Loucy (cell line): Measurements from ENCODE around the gene TM2D3.

ENCODE experiments used
- H2AFZ ChIP-seq: fragments of 200-600 bp; sonication (generic); 2 replicates; pipeline ENCODE4 v1.6.0; 2016; ENCODE audit warnings: antibody characterized with exemption, mild to moderate bottlenecking, low read length, moderate library complexity
- H3F3A ChIP-seq: fragments of 200-600 bp; 2 replicates; pipeline ENCODE4 v1.6.0; 2016; ENCODE audit warnings: antibody characterized with exemption, low read depth, mild to moderate bottlenecking
- H3K27me3 ChIP-seq: fragments of 200-600 bp; sonication (generic); 2 replicates; pipeline ENCODE4 v1.6.1; 2014; ENCODE audit warnings: low read length, mild to moderate bottlenecking; ENCODE audit not compliant: insufficient read depth, poor library complexity, severe bottlenecking
- H3K36me3 ChIP-seq: fragments of 200-600 bp; sonication (generic); 2 replicates; pipeline ENCODE4 v1.6.1; 2016; ENCODE audit warnings: low read length; ENCODE audit not compliant: insufficient read depth
- H3K4me1 ChIP-seq: fragments of 200-600 bp; sonication (generic); 2 replicates; pipeline ENCODE4 v1.5.1; 2014; ENCODE audit warnings: low read length, mild to moderate bottlenecking; ENCODE audit not compliant: insufficient read depth, poor library complexity, severe bottlenecking
- H3K4me2 ChIP-seq: fragments of 200-600 bp; sonication (generic); 2 replicates; pipeline ENCODE4 v1.6.0; 2014; ENCODE audit warnings: antibody characterized with exemption, low read length, low read depth, mild to moderate bottlenecking; ENCODE audit not compliant: poor library complexity, severe bottlenecking
- H3K4me3 ChIP-seq: fragments of 200-600 bp; sonication (generic); 2 replicates; pipeline ENCODE4 v1.5.1; 2014; ENCODE audit warnings: low read length, mild to moderate bottlenecking, mixed read lengths; ENCODE audit not compliant: poor library complexity, severe bottlenecking
- H3K79me2 ChIP-seq: fragments of 200-600 bp; sonication (generic); 2 replicates; pipeline ENCODE4 v1.6.1; 2014; ENCODE audit warnings: low read length; ENCODE audit not compliant: insufficient read depth
- H3K9ac ChIP-seq: fragments of 200-600 bp; sonication (generic); 2 replicates; pipeline ENCODE4 v1.6.0; 2014; ENCODE audit warnings: mild to moderate bottlenecking, low read depth, low read length, moderate library complexity; ENCODE audit not compliant: poor library complexity, severe bottlenecking
- H3K9me2 ChIP-seq: fragments of 200-600 bp; sonication (generic); replicated peaks from 2 replicates; pipeline ENCODE4 v1.6.1; 2016; ENCODE audit warnings: low read depth, low read length, mixed read lengths
- H3K9me3 ChIP-seq: fragments of 200-600 bp; sonication (generic); 2 replicates; pipeline ENCODE4 v1.6.1; 2014; ENCODE audit warnings: mild to moderate bottlenecking, antibody characterized with exemption, low read length, low read depth; ENCODE audit not compliant: insufficient read depth
- H4K20me1 ChIP-seq: fragments of 200-600 bp; sonication (generic); 2 replicates; pipeline ENCODE4 v1.6.0; 2014; ENCODE audit warnings: antibody characterized with exemption, low read length, mild to moderate bottlenecking; ENCODE audit not compliant: insufficient read depth, poor library complexity, severe bottlenecking
- EZH2phosphoT487 ChIP-seq: fragments of 200-600 bp; IDR thresholded peaks from 2 replicates; pipeline ENCODE4 v1.6.1; 2018; ENCODE audit warnings: antibody characterized with exemption, mild to moderate bottlenecking, moderate library complexity, borderline replicate concordance
- TF ChIP-seq, protein P1 (sequence below): fragments of 200-600 bp; sonication (generic); conservative IDR thresholded peaks from 2 replicates; pipeline ENCODE4 v1.5.1; 2014; ENCODE audit warnings: mild to moderate bottlenecking, antibody characterized with exemption, low read length

TM2D3 gene

DNA sequence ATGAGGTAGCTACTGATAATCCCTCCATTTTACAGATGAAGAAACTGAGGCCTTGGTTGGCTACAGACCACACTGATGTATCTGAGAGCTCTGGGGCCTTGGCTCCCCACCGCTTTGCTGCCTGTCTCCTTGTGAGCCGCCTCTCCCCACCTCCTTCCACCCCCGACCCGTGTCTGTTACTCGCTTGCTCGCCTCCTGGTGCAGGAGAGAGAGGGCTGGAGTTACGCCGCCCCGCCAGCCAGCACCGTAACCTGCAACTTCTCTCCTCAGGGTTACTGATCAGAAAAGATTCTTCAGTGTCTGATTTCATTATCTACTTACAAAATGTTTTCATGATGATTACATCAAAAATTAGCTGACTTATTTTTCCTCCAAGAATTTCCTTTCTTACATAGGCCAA, 34.1 kb downstream of the TM2D3 start:
- no peaks in the 10 kb centered on the region for H4K20me1 ChIP-seq
- H3K9ac ChIP-seq = no peak overlapping the region
- H3K4me1 ChIP-seq = peaks cover 29% of the 10 kb centered on the region
- H3K27me3 ChIP-seq = no peaks in the 10 kb centered on the region
- peaks cover under 1% of the 10 kb centered on the region; the same call in 1 of the 2 replicates for H3K9me3 ChIP-seq
- TF ChIP-seq, protein P1, sequence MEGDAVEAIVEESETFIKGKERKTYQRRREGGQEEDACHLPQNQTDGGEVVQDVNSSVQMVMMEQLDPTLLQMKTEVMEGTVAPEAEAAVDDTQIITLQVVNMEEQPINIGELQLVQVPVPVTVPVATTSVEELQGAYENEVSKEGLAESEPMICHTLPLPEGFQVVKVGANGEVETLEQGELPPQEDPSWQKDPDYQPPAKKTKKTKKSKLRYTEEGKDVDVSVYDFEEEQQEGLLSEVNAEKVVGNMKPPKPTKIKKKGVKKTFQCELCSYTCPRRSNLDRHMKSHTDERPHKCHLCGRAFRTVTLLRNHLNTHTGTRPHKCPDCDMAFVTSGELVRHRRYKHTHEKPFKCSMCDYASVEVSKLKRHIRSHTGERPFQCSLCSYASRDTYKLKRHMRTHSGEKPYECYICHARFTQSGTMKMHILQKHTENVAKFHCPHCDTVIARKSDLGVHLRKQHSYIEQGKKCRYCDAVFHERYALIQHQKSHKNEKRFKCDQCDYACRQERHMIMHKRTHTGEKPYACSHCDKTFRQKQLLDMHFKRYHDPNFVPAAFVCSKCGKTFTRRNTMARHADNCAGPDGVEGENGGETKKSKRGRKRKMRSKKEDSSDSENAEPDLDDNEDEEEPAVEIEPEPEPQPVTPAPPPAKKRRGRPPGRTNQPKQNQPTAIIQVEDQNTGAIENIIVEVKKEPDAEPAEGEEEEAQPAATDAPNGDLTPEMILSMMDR = no peak
- no peak for TF ChIP-seq EZH2phosphoT487
- no peaks in the 10 kb centered on the region for H3K79me2 ChIP-seq
- H3K9me2 ChIP-seq = no peaks in the 10 kb centered on the region
- H3K4me3 ChIP-seq = no peak overlapping the region
- no peaks in the 10 kb centered on the region for H3F3A ChIP-seq
- H3K4me2 ChIP-seq = no peak overlapping the region
- no peaks in the 10 kb centered on the region for H3K36me3 ChIP-seq
- H2AFZ ChIP-seq = no peak overlapping the region

DNA sequence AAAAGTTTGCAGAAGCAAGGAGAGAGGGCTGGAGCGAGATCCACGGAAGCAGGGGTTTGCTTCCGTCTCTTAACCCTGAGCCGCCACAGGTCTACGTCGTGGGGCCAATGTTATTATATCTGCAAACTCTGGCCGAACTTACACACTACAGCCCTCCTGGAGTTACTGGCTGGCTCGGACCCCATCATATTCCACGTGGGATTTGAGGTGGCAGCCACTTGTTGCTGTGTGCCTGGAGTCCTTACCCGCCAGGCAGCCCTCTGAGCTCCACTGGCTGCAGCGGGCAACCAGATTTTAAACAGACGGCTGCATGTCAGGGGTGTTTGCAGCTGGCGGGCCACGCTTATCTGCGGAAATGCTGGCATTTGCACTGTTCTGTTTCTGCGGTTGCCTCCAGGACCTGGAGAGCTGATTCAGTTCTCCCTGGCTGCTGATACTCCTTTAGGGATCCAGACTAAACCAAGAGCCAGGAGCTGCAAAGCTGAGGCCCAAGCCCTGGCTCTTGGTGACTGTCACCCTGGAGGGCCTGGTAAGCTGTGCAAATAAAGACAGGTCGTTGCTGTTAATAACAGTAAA, 34.7 kb downstream of the TM2D3 start:
- Histone ChIP-seq H3K9me3 (no peaks in the 10 kb centered on the region), H3F3A (no peaks in the 10 kb centered on the region), H3K4me2 (no peak overlapping the region), H4K20me1 (no peaks in the 10 kb centered on the region), H3K9ac (no peak overlapping the region), H3K4me3 (no peak overlapping the region), H3K79me2 (no peaks in the 10 kb centered on the region), H3K36me3 (no peaks in the 10 kb centered on the region), H3K4me1 (peaks cover 29% of the 10 kb centered on the region), H3K9me2 (no peaks in the 10 kb centered on the region), H3K27me3 (no peaks in the 10 kb centered on the region), H2AFZ (no peak overlapping the region)
- TF ChIP-seq, protein P1 = no peak
- no peak for TF ChIP-seq EZH2phosphoT487

DNA sequence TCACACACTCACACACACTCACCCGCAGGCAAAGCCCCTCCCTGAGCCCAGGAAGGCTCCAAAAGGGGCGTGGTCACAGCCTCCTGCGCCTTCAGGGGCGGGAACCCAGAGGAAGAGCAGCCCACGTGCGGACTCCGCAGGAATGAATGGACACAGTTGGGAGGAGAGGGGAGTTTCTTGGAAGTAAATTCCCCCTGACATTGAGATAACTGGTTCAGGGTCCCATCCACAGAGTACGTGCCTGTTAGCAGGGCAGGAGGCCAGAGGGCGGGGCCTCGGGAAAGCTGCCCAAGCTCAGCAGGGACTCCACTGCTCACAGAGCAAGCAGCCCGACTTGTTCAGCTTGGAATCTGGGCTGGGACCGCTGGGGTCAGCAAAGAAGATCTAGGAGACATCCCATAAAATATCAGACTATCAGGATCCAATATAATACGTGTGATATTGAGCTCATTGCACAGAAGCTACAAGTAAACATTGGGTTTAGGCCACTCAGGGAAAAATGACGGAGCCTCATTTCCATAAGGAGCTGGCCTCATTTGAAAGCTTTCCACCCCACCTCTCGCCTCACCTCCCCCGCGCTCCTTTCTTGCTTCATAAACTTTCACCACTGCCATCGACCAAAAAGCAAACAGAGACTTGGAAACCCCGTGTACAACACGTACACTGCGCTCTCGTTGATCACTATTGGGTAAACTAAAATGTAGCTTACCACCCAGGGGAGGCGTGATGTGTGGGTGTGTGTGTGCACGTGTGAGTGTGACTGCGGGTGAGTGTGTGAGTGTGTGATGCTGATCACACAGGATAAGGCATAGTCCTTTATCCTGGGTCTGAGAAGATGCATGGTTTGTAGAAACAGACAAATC, 36.0 kb downstream of the TM2D3 start:
- no peaks in the 10 kb centered on the region for H3K79me2 ChIP-seq
- H3K9ac ChIP-seq = no peak overlapping the region
- no peaks in the 10 kb centered on the region for H4K20me1 ChIP-seq
- peaks cover 21% of the 10 kb centered on the region for H3K4me1 ChIP-seq
- H3K4me3 ChIP-seq = no peak overlapping the region
- H3F3A ChIP-seq = no peaks in the 10 kb centered on the region
- no peak overlapping the region for H3K4me2 ChIP-seq
- TF ChIP-seq, protein P1 = no peak
- TF ChIP-seq EZH2phosphoT487 = no peak
- no peaks in the 10 kb centered on the region for H3K9me2 ChIP-seq
- H3K36me3 ChIP-seq = no peaks in the 10 kb centered on the region
- no peaks in the 10 kb centered on the region for H3K27me3 ChIP-seq
- no peak overlapping the region for H2AFZ ChIP-seq
- no peaks in the 10 kb centered on the region for H3K9me3 ChIP-seq
